CD1c-positive myeloid dendritic cell (primary cell): ENCODE data around the gene TLCD2.
"Not testable (repeated sequence)": the region's sequence is repeated elsewhere in the genome, so short reads cannot be mapped to it uniquely, and the experiment has no call there.

ENCODE experiments used
- DNase-seq: peaks from one replicate; pipeline ENCODE4 v3.0.0-alpha.2; 2016; ENCODE audit errors: extremely low spot score

TLCD2 gene

GRCh38 chr17:1716076-1716911, 6.1 kb upstream of the TLCD2 start:
- DNase-seq: peak; percentile 100

- DNase-seq: no peak
Observed at GRCh38 chr17:1715803-1716075, 5.6 kb upstream of the TLCD2 start.

- DNase-seq: peak; percentile 73
Observed at GRCh38 chr17:1714980-1715802, 5.0 kb upstream of the TLCD2 start.

GRCh38 chr17:1714427-1714979, 4.3 kb upstream of the TLCD2 start:
- DNase-seq: peak; percentile 85

- no peak for DNase-seq
Observed at GRCh38 chr17:1713878-1714426, 3.8 kb upstream of the TLCD2 start.

- DNase-seq: no peak
Observed at GRCh38 chr17:1713160-1713877, 3.1 kb upstream of the TLCD2 start.

- DNase-seq: no peak
Observed at GRCh38 chr17:1712271-1712670, 2.1 kb upstream of the TLCD2 start.

GRCh38 chr17:1711804-1712203, 1.6 kb upstream of the TLCD2 start:
- DNase-seq: no peak

- DNase-seq: no peak
Observed at GRCh38 chr17:1710807-1711553, 803 bp upstream of the TLCD2 start.

- DNase-seq: no peak
Observed at GRCh38 chr17:1709403-1709951, 700 bp downstream of the TLCD2 start.

- DNase-seq: not testable (repeated sequence)
Observed at GRCh38 chr17:1708791-1709346, 1.3 kb downstream of the TLCD2 start.

- DNase-seq: no peak
Observed at GRCh38 chr17:1707107-1707506, 3.1 kb downstream of the TLCD2 start.

- DNase-seq: no peak
Observed at GRCh38 chr17:1705004-1705403, 5.2 kb downstream of the TLCD2 start.

- no peak for DNase-seq
Observed at GRCh38 chr17:1703063-1703462, 7.1 kb downstream of the TLCD2 start.

GRCh38 chr17:1699891-1700290, 10.3 kb downstream of the TLCD2 start:
- DNase-seq: not testable (repeated sequence)

- no peak for DNase-seq
Observed at GRCh38 chr17:1697681-1698080, 12.5 kb downstream of the TLCD2 start.

- peak; percentile 87 for DNase-seq
Observed at GRCh38 chr17:1695365-1695764, 14.8 kb downstream of the TLCD2 start.

- peak; percentile 17 for DNase-seq
Observed at GRCh38 chr17:1693339-1693738, 16.8 kb downstream of the TLCD2 start.

GRCh38 chr17:1690544-1691221, 19.5 kb downstream of the TLCD2 start:
- DNase-seq: no peak

GRCh38 chr17:1688405-1688804, 21.8 kb downstream of the TLCD2 start:
- DNase-seq: not testable (repeated sequence)
